C4-2B (cell line): Measurements from ENCODE around the gene MAP3K15.

Source experiments
- CTCF ChIP-seq: fragments of 450-650 bp; conservative IDR thresholded peaks from 2 replicates; pipeline ENCODE4 v1.5.1; 2017; ENCODE audit warnings: mild to moderate bottlenecking
- ZFX ChIP-seq: fragments of 450-650 bp; IDR thresholded peaks from 2 replicates; pipeline ENCODE4 v1.6.1; 2017

GRCh38 chrX:19563746-19564145 is 48.4 kb upstream of the MAP3K15 start:
- TF ChIP-seq CTCF (no peak), ZFX (no peak)
